HG02870 (cell line): ENCODE measurements around the gene IFT88.

Source experiments
- ATAC-seq: cut with Tn5 transposase; IDR thresholded peaks from one replicate; pipeline ENCODE4 v1.9.1; 2021; ENCODE audit warnings: mild to moderate bottlenecking, moderate library complexity; ENCODE audit not compliant: unreplicated experiment

Gene IFT88

GRCh38 chr13:20565115-20565736 is 1.7 kb upstream of the IFT88 start:
- no peak for ATAC-seq

DNA sequence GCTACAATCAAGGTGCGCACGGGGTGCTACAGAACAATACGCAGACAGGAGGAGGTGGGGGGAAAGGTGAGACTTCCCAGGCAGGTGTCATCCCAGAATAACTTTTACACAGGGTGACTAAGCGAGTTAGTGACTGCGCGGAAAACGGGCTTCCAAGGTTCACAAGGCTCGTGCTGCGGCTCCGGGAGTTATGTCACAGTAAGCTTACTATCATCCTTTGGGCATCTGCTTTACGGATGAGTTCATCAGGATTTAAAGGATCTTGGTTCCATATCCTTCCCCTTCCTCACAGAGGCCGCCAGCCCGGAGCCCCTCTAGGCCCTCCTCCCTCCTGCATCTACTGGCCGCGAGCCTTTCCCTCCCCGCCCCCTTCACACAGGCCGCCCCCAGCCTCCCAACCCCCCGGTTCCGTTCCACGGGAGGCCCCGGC is 474 bp upstream of the IFT88 start:
- peak; percentile 26 for ATAC-seq

DNA sequence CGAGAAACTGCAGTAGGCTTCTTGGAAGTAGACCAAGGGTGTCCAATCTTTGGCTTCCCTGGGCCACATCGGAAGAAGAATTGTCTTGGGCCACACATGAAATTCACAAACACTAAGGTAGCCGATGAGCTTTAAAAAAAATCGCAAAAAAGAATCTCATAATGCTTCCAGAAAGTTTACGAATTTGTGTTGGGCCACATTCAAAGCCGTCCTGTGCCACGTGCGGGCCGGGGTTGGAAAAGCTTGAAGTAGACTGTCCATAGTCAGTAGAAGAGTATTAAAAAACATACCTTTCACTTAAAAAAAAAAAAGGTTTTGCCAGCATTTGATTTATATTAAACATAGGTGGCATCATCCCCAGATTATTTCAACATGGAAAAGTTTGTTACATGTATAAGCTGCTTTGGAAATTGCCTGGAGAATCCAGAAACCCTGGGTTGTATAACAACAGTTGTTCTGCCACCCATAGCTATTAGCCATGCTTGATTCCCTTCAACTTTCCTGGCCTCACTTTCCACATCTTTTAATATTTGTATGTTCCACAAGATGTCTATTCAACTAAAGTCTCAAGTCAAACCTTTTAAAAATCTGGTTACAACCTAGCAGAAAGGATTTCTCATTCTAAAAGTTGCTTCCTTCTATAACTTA is 1.0 kb downstream of the IFT88 start:
- no peak for ATAC-seq

GRCh38 chr13:20570517-20570916 is 3.6 kb downstream of the IFT88 start:
- ATAC-seq, result no peak

- ATAC-seq, result no peak
These were observed 4.7 kb downstream of the IFT88 start for GRCh38 chr13:20571676-20572075.

DNA sequence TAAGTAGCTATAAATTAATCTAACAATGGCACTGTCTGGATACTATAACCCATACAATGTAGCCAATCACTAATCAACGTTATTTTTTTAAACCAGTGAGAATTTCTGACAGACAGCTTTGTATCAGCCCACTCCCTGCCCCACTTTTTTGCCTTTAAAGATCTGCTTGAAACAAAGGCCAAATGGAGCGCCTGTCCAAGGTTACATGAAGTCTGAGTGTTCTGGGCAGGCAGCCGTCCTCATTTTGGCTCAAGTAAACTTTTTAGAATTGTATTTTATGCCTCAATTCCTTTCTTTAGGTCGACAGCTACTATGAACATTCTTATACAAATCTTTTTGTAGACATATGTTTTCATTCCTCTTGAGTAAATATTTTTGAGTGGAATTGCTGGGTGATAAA is 6.2 kb downstream of the IFT88 start:
- no peak for ATAC-seq

DNA sequence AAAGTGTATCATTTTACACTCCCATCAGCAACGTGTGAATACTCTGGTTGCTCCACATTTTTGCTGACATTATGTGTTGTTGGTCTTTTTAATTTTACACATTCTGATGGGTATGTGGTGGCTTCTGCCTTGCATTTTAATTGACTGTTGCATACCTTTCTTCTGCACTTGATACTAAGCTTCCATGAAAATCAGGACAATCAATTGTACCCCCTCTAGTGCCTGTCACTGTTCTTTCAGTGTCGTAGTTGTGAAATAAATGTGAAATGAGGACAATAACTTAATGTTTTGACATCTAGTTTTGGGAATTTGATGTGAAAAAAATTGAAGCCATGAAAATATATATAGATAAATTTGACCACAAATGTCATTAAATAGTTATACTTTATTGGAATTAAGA is 6.7 kb downstream of the IFT88 start:
- ATAC-seq, result no peak

DNA sequence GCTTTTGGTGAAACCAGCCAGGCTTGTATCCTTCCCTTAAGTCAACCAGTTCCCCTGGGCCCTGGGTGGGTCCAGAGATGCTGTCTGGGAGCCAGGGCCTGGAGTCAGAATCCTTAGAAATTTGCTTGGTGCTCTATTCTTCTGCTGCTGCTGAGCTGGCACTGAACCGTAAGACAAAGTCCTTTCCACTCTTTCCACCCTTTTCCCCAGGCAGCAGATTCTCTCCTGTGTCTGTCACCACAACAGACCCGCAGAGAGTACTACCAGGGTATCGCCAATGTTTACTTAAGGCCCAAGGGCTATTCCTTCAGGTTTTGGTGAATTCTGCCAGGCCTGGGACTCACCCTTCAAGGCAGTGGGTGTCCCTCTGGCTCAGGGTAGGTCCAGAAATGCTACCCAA is 12.2 kb downstream of the IFT88 start:
- no peak for ATAC-seq

GRCh38 chr13:20580257-20580656 is 13.3 kb downstream of the IFT88 start:
- no peak for ATAC-seq

DNA sequence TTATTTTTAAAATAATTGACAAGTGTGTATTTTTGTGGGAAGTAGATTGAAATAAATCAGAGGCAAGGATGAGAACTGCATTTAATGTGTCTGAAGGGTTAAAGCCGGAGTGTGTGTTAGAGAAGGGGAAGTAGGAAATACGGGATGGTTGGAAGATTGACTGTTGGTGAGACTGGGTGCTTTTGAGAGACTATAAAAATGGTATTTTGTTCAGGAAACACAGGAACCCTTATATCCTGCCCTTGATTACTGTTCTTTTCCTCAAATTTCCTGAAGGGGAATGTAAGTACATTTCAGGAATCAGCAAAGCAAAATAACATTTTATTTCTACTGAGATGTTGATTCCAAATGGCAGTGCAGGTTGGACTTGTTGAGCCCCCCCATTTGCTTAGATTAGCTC is 15.1 kb downstream of the IFT88 start:
- ATAC-seq, result no peak

GRCh38 chr13:20583803-20584293 is 16.9 kb downstream of the IFT88 start:
- no peak for ATAC-seq

- no peak for ATAC-seq
These were observed 18.4 kb downstream of the IFT88 start for GRCh38 chr13:20585371-20585770.

GRCh38 chr13:20588529-20589110 is 21.7 kb downstream of the IFT88 start:
- no peak for ATAC-seq

DNA sequence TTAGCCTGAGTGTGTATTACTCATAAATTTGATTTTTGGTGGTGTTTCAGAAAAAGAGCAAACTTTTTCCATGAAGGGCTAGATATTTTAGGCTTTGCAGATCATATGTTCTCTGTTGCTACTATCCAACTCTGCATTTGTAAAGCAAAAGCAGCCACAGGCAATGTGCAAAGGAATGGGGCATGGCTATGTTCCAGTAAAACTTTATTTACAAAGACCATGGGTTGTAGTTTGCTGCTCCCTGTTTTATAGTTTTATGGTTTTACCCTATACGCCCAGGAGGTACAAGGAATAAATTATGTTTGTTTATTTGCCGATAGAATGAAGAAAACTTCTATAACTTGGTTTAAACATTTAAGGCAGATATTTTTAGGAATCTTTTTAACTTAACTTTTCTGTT is 23.6 kb downstream of the IFT88 start:
- no peak for ATAC-seq

- no peak for ATAC-seq
These were observed 25.6 kb downstream of the IFT88 start for GRCh38 chr13:20592606-20593005.

DNA sequence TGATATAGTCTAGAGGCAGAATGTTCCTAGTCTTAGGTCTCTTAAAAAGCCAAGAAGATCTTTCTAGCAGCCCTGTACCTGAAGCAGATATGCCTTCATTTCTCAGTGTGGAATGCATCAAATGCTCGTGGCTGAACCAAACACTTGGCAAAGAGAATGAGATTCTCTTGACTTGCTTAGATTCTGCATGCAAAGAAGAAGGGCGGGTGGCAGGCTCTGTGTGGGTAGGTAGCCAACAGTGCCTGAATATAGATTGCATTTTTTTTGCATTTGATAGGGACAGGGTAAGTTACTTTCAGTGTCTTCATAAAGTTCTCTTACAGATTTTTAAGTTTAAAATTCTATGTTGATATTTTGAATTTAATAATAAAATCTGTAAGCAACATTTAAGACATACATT is 27.3 kb downstream of the IFT88 start:
- no peak for ATAC-seq

DNA sequence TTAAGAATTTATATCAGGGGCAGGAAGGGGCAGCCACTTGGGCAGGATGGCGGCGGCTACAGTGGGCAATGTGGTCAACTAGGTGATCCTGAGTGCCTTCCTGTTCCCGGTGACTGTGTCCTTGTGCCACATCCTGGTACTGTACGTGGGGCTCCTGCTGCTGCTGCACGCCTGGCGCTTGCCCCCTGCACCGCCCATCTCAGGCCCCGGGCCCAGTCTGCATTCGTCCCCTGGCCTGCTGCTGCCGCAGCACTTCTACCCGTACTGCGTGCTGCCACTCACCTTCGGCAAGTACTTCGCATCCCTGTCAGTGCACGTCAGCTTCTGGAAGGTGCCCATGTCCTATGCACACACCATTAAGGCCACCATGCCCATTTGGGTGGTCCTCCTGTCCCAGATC is 40.1 kb downstream of the IFT88 start:
- ATAC-seq, result no peak

DNA sequence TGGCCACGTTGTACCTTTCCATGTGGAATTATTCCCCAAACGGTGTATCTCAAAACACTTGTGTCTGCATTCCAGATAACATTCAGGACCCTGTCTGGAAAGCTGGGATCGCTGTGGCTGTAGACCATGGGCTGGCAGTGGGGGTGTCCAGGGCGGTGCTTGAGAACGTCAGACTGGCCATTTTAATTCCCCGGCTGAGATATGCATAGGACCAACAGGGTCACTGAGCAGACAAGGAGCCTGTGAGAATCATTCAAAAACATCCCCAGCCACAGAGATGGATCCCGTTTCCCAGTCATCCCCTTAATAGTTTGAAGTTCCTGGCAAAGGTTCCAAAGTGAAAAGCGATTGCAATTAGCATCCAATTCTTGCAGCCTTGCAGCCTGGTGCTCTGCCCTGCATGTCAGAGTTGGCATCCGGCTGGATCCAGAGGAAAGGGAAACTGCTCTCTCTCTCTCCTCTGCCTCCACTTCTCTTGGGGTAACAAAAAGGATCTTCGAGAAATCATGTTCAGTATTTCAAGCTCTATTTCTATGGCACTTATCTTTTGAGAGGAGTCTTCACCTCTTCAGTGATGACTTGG is 41.6 kb downstream of the IFT88 start:
- no peak for ATAC-seq

- ATAC-seq, result no peak
These were observed 42.2 kb downstream of the IFT88 start for GRCh38 chr13:20609145-20609544.

GRCh38 chr13:20610006-20610405 is 43.0 kb downstream of the IFT88 start:
- no peak for ATAC-seq

DNA sequence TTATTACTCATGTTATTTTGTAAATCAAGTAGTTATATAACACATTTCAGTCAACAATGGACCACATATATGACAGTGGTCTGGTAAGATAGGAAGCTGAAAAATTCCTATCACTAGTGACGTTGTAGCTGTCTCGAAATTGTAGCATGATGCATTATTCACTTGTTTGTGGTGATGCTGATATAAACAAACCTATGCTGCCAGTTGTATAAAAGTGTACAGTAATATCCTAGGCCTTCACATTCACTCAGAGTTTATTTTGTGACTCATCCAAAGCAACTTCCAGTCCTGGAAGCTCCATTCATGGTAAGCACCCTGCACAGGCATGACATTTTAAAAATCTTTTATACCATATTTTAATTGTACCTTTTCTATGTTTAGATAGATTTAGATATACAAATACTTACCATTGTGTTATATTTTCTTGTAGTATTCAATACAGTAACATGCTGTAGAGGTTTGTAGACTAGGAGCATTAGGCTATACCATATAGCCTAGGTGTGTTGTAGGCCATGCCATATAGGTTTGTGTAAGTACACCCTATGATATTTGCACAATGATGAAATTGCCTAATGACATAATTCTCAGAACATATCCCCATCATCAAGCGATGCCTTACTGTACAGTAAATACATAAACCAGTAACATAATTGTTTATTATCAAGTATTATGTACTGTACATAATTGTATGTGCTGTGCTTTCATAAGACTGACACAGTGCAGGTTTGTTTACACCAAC is 49.3 kb downstream of the IFT88 start:
- ATAC-seq, result no peak
